ENCODE data around the gene GATM.
A peak's percentile ranks its signal among the peaks of the same experiment; 100 is the strongest.
"Not testable (repeated sequence)": the region's sequence is repeated elsewhere in the genome, so short reads cannot be mapped to it uniquely, and the experiment has no call there.

Gene GATM

DNA sequence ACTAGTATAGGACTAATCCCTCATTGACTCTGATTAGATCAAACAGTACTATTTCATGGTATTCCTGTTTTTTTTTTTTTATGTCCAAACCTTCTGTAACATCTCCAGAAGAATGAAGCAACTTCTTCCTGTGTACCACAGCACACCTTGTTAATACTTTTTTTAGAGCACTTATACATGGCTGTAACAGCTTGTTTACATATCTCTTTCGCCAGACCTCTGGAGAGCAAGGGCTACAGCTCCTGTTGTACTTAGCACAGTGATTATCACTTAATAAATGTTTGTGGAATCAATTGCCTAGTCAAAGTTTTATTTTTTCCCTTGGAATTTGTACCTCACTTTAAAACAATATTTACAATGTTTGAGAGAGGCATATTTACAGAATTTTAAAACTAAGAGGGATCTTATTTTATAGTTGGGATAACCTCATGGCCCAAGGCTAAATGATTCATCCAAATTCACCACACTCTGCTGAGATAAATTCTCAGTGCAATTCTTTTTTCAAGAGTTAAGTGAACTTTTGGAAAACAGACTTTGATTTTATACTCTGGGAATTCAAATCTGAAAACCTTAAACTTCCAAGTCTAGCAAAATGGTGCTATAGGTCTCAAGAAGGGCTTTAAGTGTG lies 9.2 kb upstream of the GATM start:
- no peak for DNase-seq

GRCh38 chr15:45386974-45387373 lies 8.6 kb upstream of the GATM start:
- DNase-seq: no peak

DNA sequence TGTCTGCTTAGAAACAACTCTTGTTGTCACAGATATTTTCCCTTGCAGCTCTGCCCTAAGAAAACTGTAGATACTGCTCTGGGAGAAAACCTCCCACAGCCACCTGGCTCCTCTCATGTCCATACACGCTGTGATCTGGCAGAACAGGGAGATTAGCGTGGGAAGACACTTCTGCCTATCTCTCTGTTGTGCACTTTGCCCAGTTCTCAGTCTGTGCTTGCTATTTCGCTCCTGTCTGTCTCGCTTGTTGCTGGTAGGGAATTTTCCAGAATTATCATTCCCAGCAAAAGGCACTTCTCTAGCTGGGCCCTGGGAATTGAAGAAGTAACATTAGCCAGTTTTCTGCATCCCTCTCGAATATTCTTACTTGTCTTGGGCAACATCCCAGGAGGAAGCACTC lies 8.1 kb upstream of the GATM start:
- peak; percentile 21 for DNase-seq

DNA sequence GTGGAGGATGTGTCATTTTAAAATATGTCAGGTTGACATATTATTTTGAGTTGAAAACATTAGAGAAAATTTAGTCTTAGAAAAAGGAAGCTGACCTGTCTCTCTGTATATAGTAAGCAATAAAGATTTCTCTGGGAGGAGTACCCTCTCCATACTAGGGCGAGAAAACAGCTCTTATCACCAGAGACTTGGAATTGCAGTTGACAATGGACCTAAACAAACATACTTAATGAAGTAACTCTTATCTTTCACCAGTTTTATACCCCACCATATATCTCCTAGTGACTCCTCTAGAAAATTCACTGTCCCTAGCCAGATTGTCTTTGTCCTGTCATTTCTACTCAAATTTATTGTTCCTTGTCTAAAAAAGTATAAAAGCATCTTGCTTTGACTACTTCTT lies 7.2 kb upstream of the GATM start:
- DNase-seq: no peak

- no peak for DNase-seq
These were observed 6.4 kb upstream of the GATM start for GRCh38 chr15:45384700-45385099.

DNA sequence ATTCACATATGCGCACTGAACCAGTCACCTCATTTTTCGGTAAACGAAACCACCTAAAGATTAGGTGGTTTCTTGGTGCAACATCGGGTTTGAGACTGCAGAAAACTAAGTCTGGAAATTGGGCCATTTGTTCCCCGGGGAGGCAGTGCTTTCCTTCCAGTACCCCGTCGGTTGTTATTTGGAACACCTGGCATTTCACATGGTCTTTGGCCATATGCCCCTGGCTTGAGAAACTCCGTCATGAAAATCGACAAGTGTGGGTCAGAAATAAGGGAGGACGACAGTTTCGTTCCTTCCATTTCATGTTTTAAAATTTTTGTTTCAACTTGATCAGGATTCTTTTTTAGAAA lies 544 bp upstream of the GATM start:
- DNase-seq: peak; percentile 74

DNA sequence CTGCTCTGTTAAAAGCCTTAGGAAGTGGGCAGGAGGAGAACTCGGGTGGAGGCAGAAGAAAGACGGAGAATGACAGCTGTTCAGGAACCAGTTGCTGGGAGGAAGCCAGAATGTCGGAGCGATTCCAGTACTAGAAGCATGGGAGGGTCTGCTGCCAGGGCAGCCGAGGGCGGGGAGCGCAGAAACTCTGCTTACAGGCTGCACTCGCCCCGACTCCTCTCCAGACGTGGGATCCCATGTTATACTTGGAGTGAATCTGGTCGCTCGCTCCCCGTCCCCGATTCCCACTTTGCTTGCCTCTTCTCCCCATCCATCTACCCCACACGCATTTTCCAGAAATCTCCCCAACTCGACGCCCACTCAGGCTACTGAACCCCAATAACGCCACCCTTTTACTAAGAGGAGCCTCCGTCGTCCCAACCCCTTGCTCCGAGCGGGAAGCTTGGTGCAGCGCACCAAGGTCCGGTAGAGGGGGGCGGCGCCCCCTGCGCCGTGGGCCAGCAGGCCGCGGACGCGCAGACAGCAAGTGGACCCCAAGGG lies 665 bp downstream of the GATM start:
- peak; percentile 50 for DNase-seq

DNA sequence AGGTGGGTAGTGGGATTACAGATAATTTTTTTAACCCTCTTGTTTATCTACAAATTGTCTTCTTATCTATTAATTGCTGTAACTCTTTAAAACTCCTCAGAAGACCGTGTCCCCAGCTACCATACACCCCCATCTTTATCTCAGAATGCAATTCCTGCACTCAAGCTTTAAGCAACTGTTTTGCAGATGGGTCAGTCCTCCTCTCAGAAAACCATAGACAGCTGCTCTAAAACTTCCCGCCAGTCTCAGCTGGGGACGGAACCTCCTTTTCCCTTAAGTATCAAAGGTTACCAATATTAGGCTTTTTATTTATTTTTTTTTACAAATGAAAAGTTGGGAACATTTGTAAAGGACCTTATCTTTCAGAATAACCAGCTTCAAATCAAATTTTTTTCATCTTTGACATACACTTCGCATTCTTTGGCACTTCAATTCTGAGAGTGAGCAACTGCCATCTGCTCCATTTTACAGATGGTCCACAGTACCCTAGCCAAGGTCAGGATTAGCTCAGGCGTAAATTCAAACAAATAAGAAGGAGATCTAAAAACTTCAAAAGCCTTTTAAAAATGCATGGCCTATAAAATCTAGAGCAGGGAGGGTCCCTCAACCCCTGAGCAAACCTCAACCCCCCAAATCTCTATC lies 1.3 kb downstream of the GATM start:
- peak; percentile 36 for DNase-seq

DNA sequence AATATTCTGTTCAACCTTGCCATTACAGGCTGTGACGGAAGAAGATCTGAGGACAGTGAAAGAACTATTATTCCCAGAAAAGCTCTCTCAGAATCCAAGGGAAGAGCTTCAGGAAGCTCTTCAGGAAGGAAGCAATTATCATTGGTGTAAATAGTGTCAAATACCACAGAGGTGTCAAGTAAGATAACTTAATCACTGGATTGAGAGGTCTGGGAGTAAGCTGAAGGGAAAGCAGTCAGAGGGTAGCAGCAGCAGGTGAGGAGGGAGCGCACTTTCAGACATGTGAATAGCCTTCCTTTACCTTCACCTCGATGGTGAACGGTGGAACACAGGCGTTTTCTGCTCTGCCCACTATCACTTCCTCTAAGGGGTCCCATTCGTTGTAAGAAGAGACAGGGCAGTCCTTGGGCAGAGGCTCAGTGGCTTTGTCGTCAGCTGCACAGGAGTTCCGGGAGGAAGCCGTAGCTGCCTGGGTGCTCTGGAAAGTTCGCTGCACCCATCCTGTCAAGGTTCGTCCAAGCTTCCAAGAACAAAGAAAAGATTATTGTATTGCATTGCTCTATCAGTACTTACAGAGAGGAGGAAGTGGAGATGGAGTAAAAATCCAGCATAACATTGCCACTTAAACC lies 1.9 kb downstream of the GATM start:
- peak; percentile 39 for DNase-seq

DNA sequence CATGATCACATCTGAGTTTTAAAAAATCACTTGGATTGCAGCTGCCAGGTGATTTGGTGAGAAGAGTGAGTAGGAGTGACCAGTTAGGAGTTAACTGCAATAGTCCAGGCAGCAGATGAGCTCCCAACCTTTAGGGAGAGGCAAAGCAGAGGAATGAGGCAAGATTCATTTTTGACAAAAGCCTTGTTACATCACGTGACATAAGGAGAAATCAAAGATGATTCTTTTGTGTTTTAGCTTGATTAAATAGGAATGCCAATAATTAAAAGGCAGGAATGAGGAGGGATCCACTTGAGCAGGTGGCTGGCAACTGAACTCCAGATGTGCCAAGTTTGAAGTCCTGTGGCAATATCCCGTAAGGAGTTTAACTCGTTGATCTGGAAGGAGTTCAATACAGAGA lies 2.5 kb downstream of the GATM start:
- no peak for DNase-seq

DNA sequence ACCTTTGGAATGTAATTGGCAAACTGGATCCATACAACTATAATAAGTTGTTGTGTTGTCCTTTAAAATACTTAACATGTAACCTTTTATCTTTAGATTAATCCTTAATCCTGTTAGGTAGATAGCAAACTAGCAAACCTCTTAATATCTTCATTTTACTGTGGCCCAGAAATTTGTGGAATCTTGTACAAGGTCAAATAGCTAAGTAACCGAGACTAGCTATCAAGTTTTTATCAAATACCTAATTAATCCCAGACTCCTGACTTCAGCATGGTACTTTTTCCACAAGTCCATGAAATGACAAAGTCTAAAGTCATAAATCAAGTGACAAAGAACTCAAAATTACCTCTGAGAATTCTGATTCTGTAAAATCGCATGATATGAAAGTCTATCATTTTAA lies 4.4 kb downstream of the GATM start:
- no peak for DNase-seq

- DNase-seq: peak; percentile 88
These were observed 6.0 kb downstream of the GATM start for GRCh38 chr15:45372041-45372995.

- peak; percentile 29 for DNase-seq
These were observed 6.8 kb downstream of the GATM start for GRCh38 chr15:45371546-45371945.

DNA sequence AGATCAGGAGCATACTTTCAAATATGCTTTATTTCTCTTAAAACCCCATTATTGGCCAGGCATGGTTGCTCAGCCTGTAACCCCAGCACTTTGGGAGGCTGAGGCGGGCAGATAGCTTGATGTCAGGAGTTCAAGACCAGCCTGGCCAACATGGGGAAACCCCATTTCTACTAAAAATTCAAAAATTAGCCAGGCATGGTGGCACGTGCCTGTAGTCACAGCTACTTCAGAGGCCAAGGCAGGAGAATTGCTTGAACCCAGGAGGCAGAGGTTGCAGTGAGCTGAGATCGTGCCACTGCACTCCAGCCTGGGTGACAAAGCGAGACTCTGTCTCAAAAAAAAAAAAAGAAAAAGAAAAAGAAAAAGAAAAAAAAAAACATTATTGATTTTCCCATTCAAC lies 8.3 kb downstream of the GATM start:
- DNase-seq: not testable (repeated sequence)

DNA sequence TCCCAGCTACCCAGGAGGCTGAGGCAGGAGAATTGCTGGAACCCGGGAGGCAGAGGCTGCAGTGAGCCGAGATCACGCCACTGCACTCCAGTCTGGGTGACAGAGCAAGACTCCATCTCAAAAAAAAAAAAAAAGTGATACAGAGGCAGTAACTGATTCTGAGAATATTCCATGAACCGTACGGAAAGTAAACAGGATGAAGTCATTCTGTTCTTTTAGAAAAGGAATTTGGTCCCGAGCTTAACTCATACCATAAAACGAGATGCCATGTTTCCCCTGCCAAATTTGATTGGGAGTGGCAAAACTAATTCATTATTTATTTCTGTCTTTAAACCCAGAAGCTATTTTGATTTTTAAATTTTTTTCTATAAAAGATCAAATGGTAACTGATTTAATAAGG lies 11.1 kb downstream of the GATM start:
- DNase-seq: not testable (repeated sequence)

DNA sequence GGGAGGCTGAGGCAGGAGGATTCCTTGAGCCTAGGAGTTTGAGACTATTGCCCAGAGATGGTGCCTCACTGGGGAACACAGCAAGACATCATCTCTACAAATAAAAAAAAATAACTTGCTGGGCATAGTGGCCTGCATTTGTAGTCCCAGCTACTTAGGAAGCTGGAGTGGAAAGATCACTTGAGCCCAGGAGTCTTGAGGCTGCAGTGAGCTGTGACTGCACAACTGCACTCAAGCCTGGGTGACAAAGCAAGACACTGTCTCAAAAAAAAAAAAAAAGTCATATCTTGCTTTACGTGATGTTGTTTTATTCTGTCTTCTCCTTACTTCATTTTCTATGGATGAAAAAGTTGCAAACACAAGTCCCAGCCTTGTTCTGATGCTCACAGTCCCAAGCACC lies 14.1 kb downstream of the GATM start:
- DNase-seq: no peak

DNA sequence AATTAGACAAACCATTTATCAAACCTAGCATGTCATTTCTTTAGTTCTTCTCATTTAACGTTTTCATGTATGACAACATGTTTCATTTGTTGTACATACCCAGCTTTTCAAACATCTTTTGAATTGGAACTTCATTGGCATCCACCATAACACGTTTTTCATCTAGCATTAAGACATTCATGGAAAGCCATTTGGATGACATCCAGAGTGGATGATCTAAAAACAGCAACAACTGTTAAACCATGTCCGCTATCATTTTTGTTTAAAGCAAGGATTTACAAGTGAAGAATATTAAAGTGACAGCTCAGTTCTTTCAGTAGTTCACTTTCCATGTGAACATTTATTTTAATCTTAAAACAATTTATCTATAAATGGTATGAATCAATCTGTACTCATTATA lies 14.5 kb downstream of the GATM start:
- no peak for DNase-seq

GRCh38 chr15:45363334-45363733 lies 15.0 kb downstream of the GATM start:
- no peak for DNase-seq

- DNase-seq: no peak
These were observed 15.9 kb downstream of the GATM start for GRCh38 chr15:45362419-45362818.

DNA sequence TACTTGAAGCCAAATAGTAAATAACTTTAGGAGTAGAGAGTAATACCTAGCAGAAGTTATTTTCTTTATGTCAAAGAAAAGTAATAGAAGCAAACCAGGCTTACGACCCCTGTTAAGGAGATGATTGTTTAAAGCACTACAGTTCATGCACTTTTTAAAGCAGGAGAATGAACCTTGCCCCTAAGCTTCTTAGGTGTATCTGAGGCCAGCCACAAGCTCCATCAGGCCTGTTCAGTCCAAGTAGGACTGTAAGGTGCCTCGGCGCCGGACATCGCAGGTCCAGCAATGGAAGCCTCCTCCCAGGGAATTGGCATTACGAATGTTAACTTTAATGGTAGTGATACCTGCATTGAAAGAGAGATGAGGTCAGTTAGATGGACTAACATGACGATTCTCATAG lies 16.5 kb downstream of the GATM start:
- no peak for DNase-seq

DNA sequence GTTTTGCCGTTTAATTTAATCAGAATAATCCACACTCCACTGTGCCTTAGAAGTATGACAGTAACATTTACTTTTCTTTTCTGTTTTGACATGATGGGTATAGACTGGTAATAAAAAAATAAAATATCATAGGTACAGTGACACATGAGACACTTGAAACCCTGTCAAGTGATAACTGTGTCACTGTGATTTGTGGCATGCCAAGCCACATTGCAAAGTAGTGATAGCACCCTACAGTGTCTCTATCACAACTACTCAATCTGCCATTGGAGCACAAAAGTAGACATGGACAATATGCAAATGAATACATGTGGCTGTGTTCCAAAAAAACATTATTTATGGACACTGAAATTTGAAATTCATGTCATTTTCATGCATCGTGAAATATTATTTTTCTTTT lies 22.5 kb downstream of the GATM start:
- no peak for DNase-seq

- DNase-seq: no peak
These were observed 23.6 kb downstream of the GATM start for GRCh38 chr15:45354711-45355110.

DNA sequence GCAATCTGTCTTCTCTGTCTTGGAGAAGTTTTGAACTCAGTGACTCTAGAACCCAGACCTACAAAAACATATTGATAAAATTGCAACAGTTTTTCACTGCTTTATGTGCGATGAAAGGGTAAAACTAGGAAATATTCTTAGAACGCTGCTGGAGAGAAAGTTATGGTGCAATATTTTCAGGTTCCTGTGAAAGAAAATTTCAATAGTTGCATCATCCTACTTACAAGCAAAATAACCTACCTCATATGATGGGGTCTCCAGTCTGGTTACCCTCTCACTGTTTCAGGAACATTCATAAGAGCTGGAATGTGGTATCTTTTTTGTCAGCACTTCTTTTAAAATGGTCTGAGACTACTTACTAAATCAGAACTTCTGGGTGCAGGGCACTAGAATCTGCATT lies 27.1 kb downstream of the GATM start:
- DNase-seq: no peak
